H9 (cell line): ENCODE results near the gene RPS14. TPM values are rescaled to one million over a fixed set of nuclear protein-coding genes. Genes with fewer than 3 reads are reported as not detected.
A peak's percentile ranks its signal among the peaks of the same experiment; 100 is the strongest.
"Not testable (repeated sequence)": the region's sequence is repeated elsewhere in the genome, so short reads cannot be mapped to it uniquely, and the experiment has no call there.

Experiments used
- DNase-seq: peaks from one replicate; pipeline ENCODE4 v3.0.0-alpha.2; 2017
- H2AFZ ChIP-seq: one replicate; pipeline ENCODE4 v1.6.1; 2013; ENCODE audit warnings: mild to moderate bottlenecking, low read length, control low read depth, moderate library complexity
- H2AK5ac ChIP-seq: 2 replicates; pipeline ENCODE4 v1.6.1; 2013; ENCODE audit warnings: low read length, control low read depth, mixed read lengths; ENCODE audit not compliant: insufficient read length
- H2BK120ac ChIP-seq: one replicate; pipeline ENCODE4 v1.6.1; 2013; ENCODE audit warnings: low read depth, mild to moderate bottlenecking, low read length, control low read depth, inconsistent platforms; ENCODE audit not compliant: poor library complexity, severe bottlenecking
- H2BK12ac ChIP-seq: 2 replicates; pipeline ENCODE4 v1.6.1; 2013; ENCODE audit warnings: low read length, control low read depth, mixed read lengths, low read depth; ENCODE audit not compliant: insufficient read length
- H2BK15ac ChIP-seq: 2 replicates; pipeline ENCODE4 v1.6.1; 2013; ENCODE audit warnings: low read depth, low read length, control low read depth
- H2BK20ac ChIP-seq: one replicate; pipeline ENCODE4 v1.6.1; 2013; ENCODE audit warnings: low read depth, mild to moderate bottlenecking, low read length, control low read depth, inconsistent platforms; ENCODE audit not compliant: poor library complexity, severe bottlenecking
- H2BK5ac ChIP-seq: 2 replicates; pipeline ENCODE4 v1.6.1; 2013; ENCODE audit warnings: low read length, control low read depth, mixed read lengths; ENCODE audit not compliant: insufficient read length
- H3K14ac ChIP-seq: 2 replicates; pipeline ENCODE4 v1.6.1; 2013; ENCODE audit warnings: low read length, control low read depth; ENCODE audit not compliant: insufficient read depth
- H3K18ac ChIP-seq: 2 replicates; pipeline ENCODE4 v1.6.1; 2013; ENCODE audit warnings: low read depth, mild to moderate bottlenecking, mixed read lengths, low read length, control low read depth; ENCODE audit not compliant: insufficient read length
- H3K23ac ChIP-seq: 2 replicates; pipeline ENCODE4 v1.6.1; 2013; ENCODE audit warnings: low read length, control low read depth, mixed read lengths, low read depth; ENCODE audit not compliant: insufficient read length
- H3K23me2 ChIP-seq: 2 replicates; pipeline ENCODE4 v1.6.1; 2013; ENCODE audit warnings: low read depth, mild to moderate bottlenecking, mixed read lengths, low read length, control low read depth; ENCODE audit not compliant: insufficient read length, poor library complexity, severe bottlenecking
- H3K27ac ChIP-seq: 2 replicates; pipeline ENCODE4 v1.5.1; 2013; ENCODE audit warnings: low read length, control low read depth, mixed read lengths, low read depth; ENCODE audit not compliant: insufficient read length
- H3K27me3 ChIP-seq: 2 replicates; pipeline ENCODE4 v1.6.1; 2013; ENCODE audit warnings: low read length, control low read depth, inconsistent platforms; ENCODE audit not compliant: insufficient read depth
- H3K4ac ChIP-seq: 2 replicates; pipeline ENCODE4 v1.6.1; 2013; ENCODE audit warnings: low read depth, mild to moderate bottlenecking, control low read depth, inconsistent platforms, low read length, moderate library complexity
- H3K4me1 ChIP-seq: 2 replicates; pipeline ENCODE4 v1.6.1; 2013; ENCODE audit warnings: low read length, control low read depth, inconsistent platforms; ENCODE audit not compliant: insufficient read depth
- H3K4me2 ChIP-seq: 2 replicates; pipeline ENCODE4 v1.6.1; 2013; ENCODE audit warnings: low read length, control low read depth, mixed read lengths; ENCODE audit not compliant: insufficient read length, insufficient read depth
- H3K56ac ChIP-seq: 2 replicates; pipeline ENCODE4 v1.6.1; 2013; ENCODE audit warnings: low read depth, mild to moderate bottlenecking, mixed read lengths, low read length, control low read depth; ENCODE audit not compliant: insufficient read length
- H3K79me1 ChIP-seq: 2 replicates; pipeline ENCODE4 v1.6.1; 2013; ENCODE audit warnings: low read depth, mild to moderate bottlenecking, moderate library complexity, low read length, control low read depth, inconsistent platforms; ENCODE audit not compliant: insufficient read depth, poor library complexity, severe bottlenecking
- H3K79me2 ChIP-seq: 2 replicates; pipeline ENCODE4 v1.6.1; 2013; ENCODE audit warnings: low read length, control low read depth, inconsistent platforms; ENCODE audit not compliant: insufficient read depth
- H3K9ac ChIP-seq: 2 replicates; pipeline ENCODE4 v1.6.1; 2013; ENCODE audit warnings: low read length, control low read depth, mixed read lengths; ENCODE audit not compliant: insufficient read length; ENCODE audit errors: extremely low read depth
- H3K9me3 ChIP-seq: one replicate; pipeline ENCODE4 v1.6.1; 2013; ENCODE audit warnings: low read depth, low read length, inconsistent platforms; ENCODE audit not compliant: control insufficient read depth
- H3T11ph ChIP-seq: one replicate; pipeline ENCODE4 v1.6.1; 2013; ENCODE audit warnings: mild to moderate bottlenecking, low read length, control low read depth, inconsistent platforms
- H4K20me1 ChIP-seq: one replicate; pipeline ENCODE4 v1.6.1; 2013; ENCODE audit not compliant: control insufficient read depth, insufficient read length, insufficient read depth
- H4K5ac ChIP-seq: 2 replicates; pipeline ENCODE4 v1.6.1; 2013; ENCODE audit warnings: low read depth, mild to moderate bottlenecking, mixed read lengths, low read length, control low read depth; ENCODE audit not compliant: insufficient read length
- H4K8ac ChIP-seq: replicated peaks from 2 replicates; pipeline ENCODE4 v1.6.1; 2013; ENCODE audit warnings: low read length, control low read depth, mixed read lengths, low read depth; ENCODE audit not compliant: insufficient read length
- H4K91ac ChIP-seq: 2 replicates; pipeline ENCODE4 v1.6.1; 2013; ENCODE audit warnings: low read depth, mild to moderate bottlenecking, moderate library complexity, mixed read lengths, low read length, control low read depth; ENCODE audit not compliant: insufficient read length
- H3K27ac Mint-ChIP-seq, 3 experiments: 2 replicates in 2 of 3; 3 replicates in 1 of 3; pipeline ENCODE4 v1.8.0; 2020 to 2021; ENCODE audit warnings: mixed read lengths in 3 of 3, mild to moderate bottlenecking in 1 of 3, moderate library complexity in 1 of 3
- H3K27me3 Mint-ChIP-seq: 2 replicates; pipeline ENCODE4 v1.8.0; 2021; ENCODE audit warnings: low read depth, mild to moderate bottlenecking, moderate library complexity, mixed read lengths
- H3K36me3 Mint-ChIP-seq, 3 experiments: 2 replicates in 2 of 3; 3 replicates in 1 of 3; pipeline ENCODE4 v1.8.0; 2020 to 2021; ENCODE audit warnings: low read depth in 3 of 3, mixed read lengths in 3 of 3; ENCODE audit not compliant: insufficient read depth in 1 of 3
- H3K4me1 Mint-ChIP-seq, 2 experiments: 2 replicates each; pipeline ENCODE4 v1.8.0; 2020; ENCODE audit warnings: mixed read lengths in 2 of 2
- H3K4me3 Mint-ChIP-seq, 2 experiments: 2 replicates in 1 of 2; 3 replicates in 1 of 2; pipeline ENCODE4 v1.8.0; 2020 to 2021; ENCODE audit warnings: mild to moderate bottlenecking in 2 of 2, mixed read lengths in 2 of 2, moderate library complexity in 1 of 2
- H3K9me3 Mint-ChIP-seq, 2 experiments: 2 replicates in 1 of 2; 3 replicates in 1 of 2; pipeline ENCODE4 v1.8.0; 2020; ENCODE audit warnings: mild to moderate bottlenecking in 2 of 2, mixed read lengths in 2 of 2, moderate library complexity in 1 of 2
- CTCF ChIP-seq: fragments of 200-600 bp; sonication (generic); conservative IDR thresholded peaks from 3 replicates; pipeline ENCODE4 v1.8.0; 2021; ENCODE audit warnings: antibody characterized with exemption, mild to moderate bottlenecking
- WGBS: extraction: QIAGEN DNeasy Blood & Tissue Kit; methylation state at CpG from one replicate; pipeline ENCODE4 v1.1.7; 2013; ENCODE audit warnings: missing lambda C conversion rate, low lambda C conversion rate, mixed read lengths; ENCODE audit not compliant: insufficient read length; ENCODE audit errors: extremely low coverage; 5-methylcytosine and 5-hydroxymethylcytosine counted together
- total RNA-seq: library from RNA; stranded (reverse); gene quantifications from 2 replicates; pipeline ENCODE4 v1.2.1, GENCODE V29; 2021

RPS14 gene
- total RNA-seq, 1 experiment from 2014 or later = 2,533 TPM

DNA sequence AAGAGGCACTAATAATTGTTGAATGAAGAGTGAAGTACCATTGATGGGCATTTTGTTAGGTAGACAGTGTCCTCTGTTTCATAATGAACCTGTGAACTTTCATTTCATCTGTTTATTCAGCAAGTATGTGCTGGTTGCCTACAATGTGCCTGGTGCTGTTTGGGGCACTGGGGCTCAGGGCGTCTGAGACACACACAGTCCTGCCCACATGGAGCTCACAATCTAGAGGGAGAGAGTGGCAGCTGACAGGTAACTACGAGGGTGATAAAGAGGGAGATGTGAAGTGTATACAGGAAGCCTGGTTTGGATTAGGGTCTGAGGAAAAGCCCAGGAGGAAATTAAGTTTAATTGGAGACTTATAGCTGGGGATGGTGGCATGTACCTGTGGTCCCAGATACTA is 29.9 kb upstream of the RPS14 start:
- Histone ChIP-seq H2BK15ac (no peak overlapping the region), H3K4ac (no peak overlapping the region), H3K4me1 (peaks cover 9% of the 10 kb centered on the region), H4K5ac (no peak overlapping the region), H3K79me2 (no peaks in the 10 kb centered on the region), H2BK5ac (no peak overlapping the region), H4K91ac (no peak overlapping the region), H3K4me2 (no peak overlapping the region), H2AFZ (no peak overlapping the region), H3T11ph (no peak overlapping the region), H3K56ac (no peak overlapping the region), H3K23me2 (no peaks in the 10 kb centered on the region), H3K14ac (no peak overlapping the region), H2BK20ac (no peak overlapping the region), H2BK120ac (no peak overlapping the region), H3K18ac (no peak overlapping the region), H2BK12ac (no peak overlapping the region), H3K27ac (no peak overlapping the region), H3K9me3 (no peaks in the 10 kb centered on the region), H3K27me3 (no peaks in the 10 kb centered on the region), H3K79me1 (no peaks in the 10 kb centered on the region), H3K23ac (no peak overlapping the region), H4K8ac (no peak overlapping the region), H4K20me1 (no peaks in the 10 kb centered on the region), H2AK5ac (no peak overlapping the region), H3K9ac (no peak overlapping the region)
- TF ChIP-seq CTCF = no peak
- peaks cover 29 to 38% of the 10 kb centered on the region in 2 experiments for H3K4me1 Mint-ChIP-seq
- WGBS = no CpG with 5 or more reads among the region's 2 CpGs
- no peaks in the 10 kb centered on the region for H3K27me3 Mint-ChIP-seq
- H3K36me3 Mint-ChIP-seq = no peaks in the 10 kb centered on the region
- DNase-seq = no peak
- H3K4me3 Mint-ChIP-seq = no peak overlapping the region
- H3K9me3 Mint-ChIP-seq = no peaks in the 10 kb centered on the region
- peak overlapping the region in 1 of 3 experiments; percentile 2; a peak in 1 of 7 replicates for H3K27ac Mint-ChIP-seq

DNA sequence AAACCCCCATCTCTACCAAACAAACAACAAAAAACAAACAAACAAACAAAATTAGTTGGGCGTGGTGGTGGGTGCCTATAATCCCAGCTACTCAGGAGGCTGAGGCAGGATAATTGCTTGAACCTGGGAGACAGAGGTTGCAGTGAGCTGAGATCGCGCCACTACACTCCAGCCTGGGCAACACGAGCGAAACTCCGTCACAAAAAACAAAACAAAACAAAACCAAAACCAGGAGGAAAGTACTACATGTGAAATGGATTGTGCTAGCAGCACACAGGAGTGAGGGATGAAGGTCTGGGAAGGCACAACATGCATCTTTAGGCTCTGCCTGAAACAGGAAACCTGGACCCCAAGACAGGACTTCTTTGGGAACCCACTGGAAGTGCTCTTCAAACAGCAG is 27.0 kb upstream of the RPS14 start:
- H3K27ac ChIP-seq = not testable (repeated sequence)

More for the DNA sequence above, 27.0 kb upstream of the RPS14 start:
- Mint-ChIP-seq H3K27ac (peak overlapping the region; percentile 36 to 75 (median 42); a peak in 3 of 7 replicates), H3K4me1 (peaks cover 28 to 38% of the 10 kb centered on the region in 2 experiments)
- not testable (repeated sequence) for H3K4me1 ChIP-seq, H3K23ac ChIP-seq, H4K20me1 ChIP-seq, H3K4me2 ChIP-seq, H4K5ac ChIP-seq, H3K4ac ChIP-seq, H3K79me2 ChIP-seq, H3K4me3 Mint-ChIP-seq, H3K14ac ChIP-seq, H4K91ac ChIP-seq, H2BK12ac ChIP-seq, H2BK5ac ChIP-seq, H3K9me3 Mint-ChIP-seq, H4K8ac ChIP-seq, H2BK20ac ChIP-seq, H3T11ph ChIP-seq, H3K9me3 ChIP-seq, H3K36me3 Mint-ChIP-seq, H3K23me2 ChIP-seq, H3K9ac ChIP-seq, H2AK5ac ChIP-seq, H3K27me3 Mint-ChIP-seq, H2BK15ac ChIP-seq, H2AFZ ChIP-seq, H3K27me3 ChIP-seq, DNase-seq, H2BK120ac ChIP-seq, H3K56ac ChIP-seq, H3K18ac ChIP-seq, H3K79me1 ChIP-seq
- WGBS = no CpG with 5 or more reads among the region's 6 CpGs
